ENCODE results near the gene NPL.

GRCh38 chr1:182811975-182812722 is 22.6 kb downstream of the NPL start:
- TF ChIP-seq CTCF (IDR thresholded peaks at IDR 0.05) (no peak), POLR2A (IDR thresholded peaks at IDR 0.05) (no peak)

All from thyroid gland (tissue), 4 donors.